HL-60/S4 treated with retinoic acid at 250 ng/mL for 4 days and 3 days (cell line): Measurements from ENCODE around the gene CENPT.
"Not testable (repeated sequence)": the region's sequence is repeated elsewhere in the genome, so short reads cannot be mapped to it uniquely, and the experiment has no call there.

Source experiments
- in situ Hi-C: fragments of 300-500 bp; cut with MboI; formaldehyde crosslinking; loops from 2 replicates; pipeline ENCODE4 v1.7.0; 2022; ENCODE audit warnings: low sequenced_read_pairs

CENPT gene

DNA sequence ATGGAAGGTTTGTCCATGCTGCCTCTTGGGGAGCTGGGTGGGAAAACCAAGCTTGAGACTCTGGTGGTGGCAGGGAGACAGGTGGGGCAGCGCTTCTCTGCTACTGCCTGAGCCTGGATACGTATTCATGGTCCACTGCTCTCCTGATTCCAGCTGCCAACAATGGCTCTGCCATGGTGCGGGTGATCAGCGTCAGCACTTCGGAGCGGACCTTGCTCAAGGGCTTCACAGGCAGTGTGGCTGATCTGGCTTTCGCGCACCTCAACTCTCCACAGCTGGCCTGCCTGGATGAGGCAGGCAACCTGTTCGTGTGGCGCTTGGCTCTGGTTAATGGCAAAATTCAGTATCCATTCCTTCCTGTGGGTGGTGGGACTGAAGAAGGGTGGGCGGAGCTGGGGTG lies 29.6 kb upstream of the CENPT start:
- in situ Hi-C loops: no loop called here

DNA sequence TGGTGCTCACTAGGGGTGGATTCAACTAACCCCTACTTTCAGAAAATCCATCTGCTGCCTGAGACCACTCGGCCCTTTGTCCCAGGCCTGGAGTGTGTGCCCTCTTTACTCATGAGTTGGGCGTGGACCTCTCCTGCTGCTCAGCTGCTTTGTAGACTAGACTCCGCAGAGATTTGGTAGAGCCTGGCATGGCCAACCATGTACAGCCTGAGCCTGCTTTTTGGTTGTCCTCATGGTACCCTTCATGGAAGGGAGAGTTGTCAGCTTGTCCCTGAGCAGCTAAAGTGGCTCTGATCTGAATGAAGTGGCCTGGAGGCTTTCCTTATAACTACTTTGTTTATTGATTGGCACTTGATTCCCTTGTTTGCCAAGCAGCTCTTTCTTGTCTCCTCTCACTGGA lies 26.9 kb upstream of the CENPT start:
- in situ Hi-C loops: no loop called here

DNA sequence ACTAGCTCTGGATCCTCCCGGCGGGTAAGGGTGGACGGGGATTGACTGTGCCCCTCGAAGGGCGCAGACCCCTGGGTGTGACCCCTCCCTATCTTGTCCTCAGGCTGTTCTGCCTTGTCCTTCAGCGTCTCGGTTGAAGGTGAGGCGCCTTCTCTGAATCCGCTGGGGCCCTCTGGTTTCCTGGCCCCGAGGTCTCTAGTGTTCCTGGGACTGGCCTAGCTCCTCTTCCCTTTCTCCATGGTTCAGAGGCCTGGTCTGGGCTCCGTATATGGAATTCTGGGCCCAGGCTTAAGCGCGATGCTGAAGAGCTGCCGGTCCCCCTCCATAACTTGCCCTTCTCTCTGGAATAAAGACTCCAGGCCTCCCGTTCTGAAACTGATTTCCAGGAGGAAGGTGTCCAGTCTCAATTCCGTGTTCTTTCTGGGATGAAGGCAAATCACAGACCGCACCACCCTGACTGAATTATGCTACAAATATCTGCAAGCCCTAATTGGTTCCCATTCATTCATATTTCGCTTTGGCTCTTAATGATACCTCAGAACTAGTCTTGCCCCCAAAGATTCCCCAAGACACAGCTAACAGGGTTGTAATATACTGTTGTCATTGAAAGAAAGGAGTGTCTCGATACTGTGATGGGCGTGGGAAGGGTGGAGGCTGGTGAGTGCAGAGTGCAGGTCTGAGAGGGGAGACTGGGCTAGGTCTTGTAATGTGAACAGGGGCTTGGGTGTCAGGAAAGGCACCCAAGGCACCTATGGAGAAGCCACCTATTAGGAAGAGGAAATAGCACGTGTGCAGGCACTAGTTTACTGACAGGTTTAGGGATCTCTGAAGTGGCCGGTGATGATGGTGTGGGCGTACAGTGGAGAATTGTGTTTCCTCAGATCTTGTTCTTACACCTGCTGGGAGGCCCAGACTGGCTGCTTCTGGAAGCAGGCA lies 26.2 kb upstream of the CENPT start:
- in situ Hi-C loops: no loop called here

DNA sequence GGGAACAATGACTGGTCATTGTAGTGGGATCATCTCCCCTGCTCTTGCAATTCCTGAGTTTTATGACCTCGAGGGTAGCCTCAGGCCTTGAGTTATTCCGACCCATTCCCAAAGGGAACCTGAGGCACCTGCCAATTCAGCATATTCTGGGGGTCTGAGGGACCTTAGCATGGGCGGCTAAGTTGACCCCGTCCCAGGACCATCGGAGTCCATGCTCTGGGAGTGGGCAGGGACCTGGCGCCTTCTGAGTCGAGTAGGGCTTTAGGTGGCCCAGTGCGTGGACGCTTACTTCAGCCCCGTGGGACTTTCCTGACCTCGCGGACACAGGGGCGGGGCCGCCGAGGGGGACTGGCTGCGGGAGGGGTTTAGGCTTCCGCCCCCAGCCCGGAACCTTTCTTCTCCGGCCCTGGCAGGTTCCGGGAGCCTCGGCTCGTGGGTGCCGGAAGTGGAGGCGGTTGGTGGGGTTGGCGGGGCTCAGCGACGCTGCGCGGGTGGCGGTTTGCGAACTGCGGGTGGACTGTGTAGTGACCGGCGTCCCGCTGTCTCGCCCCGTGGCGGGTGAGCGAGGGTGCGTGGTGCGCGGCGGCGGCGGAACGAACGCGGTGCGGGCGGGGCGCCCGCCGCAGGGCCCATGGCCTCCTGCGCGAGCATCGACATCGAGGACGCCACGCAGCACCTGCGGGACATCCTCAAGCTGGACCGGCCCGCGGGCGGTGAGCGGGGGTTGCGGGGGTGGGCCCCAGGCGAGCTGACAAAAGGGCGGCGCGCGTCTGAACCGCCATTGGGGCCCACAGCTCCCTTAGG lies 25.3 kb upstream of the CENPT start, which contains the start of gene EDC4:
Gene EDC4 (plus strand): TSS at position 422 of the 804 bp plus-strand sequence. CDS start 210 bp downstream, at position 632.
- in situ Hi-C loops: no loop called here

DNA sequence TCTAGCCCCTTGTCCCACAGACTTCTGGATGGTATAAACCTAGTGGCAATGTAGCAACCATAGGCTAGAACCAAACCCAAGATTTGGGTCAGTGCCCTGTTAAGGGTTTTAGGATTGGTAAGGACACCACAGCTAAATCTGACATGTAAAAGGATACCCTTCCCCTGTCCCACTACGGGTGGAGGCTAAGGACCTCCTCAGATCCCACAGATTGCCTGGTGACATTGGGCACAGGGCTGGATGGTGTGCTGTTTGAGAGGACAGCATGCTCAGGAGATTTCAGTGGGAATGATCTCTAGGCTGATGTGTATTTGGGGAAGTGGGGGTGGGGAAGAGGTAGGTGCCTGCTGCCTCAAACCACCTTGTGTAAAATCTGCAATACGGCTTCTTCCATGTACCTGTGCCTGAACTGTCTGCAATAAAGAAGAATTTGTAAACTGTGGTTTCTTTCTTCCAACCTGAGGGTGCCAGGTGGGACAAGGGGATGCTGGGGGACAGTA lies 24.7 kb upstream of the CENPT start:
- in situ Hi-C loops: no loop called here

DNA sequence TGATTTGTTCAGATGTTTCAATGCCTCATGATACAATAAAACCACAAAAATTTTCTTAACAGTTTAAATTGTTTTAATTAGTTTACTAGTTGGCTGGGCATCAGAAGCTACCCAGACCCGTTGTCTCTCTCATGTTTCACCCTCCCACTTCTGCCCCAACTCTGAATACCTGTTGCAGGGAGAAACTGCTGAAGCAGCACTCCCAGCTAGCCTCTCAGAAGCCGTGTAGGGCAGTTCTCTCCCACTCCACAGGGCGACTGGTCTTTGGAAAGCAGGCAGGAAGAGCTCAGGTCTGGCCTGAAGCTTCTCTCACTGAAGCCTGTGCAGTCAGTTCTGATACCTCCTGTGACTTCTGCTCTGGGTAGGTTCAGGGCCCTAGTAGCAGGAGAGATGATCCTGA lies 23.8 kb upstream of the CENPT start:
- in situ Hi-C loops: no loop called here

DNA sequence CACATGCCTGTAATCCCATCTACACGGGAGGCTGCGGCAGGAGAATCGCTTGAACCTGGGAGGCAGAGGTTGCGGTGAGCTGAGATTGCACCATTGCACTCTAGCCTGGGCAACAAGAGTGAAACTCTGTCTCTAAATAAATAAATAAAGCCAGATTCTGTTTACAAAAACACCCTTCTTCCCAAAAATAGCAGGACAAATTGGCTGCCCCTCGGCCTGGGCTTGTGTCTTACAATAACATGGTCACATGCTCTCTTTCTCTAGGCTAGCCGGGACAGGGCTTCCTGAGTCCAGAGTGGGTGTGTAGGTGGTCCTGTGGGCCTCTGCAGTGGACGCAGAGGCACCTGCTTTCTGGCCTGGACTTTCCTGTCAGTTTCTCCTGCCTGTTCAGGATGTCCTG lies 22.2 kb upstream of the CENPT start:
- in situ Hi-C loops: no loop called here

DNA sequence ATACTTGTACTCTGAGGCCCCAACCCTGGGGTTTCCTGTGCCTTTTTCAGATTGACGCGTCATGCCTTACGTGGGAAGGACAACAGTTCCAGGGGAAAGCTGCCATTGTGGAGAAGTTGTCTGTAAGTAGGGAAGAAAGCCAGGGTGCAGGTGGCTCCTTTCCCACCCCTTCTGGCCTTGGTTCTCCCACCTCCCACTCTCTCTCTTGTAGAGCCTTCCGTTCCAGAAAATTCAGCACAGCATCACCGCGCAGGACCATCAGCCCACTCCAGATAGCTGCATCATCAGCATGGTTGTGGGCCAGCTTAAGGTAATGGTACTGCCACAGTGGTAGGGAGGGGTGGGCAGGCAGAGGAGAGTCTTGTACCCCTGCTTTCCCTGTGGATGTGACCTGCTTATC lies 20.8 kb upstream of the CENPT start:
- in situ Hi-C loops: no loop called here

DNA sequence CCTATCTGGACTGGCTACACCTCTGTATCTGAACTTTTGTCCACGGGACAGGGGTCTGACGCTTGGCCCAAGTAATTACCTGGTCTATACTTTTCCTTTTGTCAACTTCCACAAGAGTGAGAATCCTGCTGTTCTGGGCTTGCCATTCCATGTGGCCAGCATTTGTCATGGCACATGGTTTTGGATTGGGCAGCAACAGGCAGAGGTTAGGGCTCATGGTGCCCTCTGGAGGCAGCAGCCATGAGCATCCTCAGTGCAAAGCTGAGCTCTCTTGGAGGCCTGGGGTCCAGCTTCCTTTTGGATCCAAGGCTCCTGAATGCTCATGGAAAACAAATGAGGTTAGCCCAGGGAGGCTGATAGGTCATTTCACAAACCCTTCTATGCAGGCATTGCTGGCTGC lies 17.8 kb upstream of the CENPT start:
- in situ Hi-C loops: no loop called here

DNA sequence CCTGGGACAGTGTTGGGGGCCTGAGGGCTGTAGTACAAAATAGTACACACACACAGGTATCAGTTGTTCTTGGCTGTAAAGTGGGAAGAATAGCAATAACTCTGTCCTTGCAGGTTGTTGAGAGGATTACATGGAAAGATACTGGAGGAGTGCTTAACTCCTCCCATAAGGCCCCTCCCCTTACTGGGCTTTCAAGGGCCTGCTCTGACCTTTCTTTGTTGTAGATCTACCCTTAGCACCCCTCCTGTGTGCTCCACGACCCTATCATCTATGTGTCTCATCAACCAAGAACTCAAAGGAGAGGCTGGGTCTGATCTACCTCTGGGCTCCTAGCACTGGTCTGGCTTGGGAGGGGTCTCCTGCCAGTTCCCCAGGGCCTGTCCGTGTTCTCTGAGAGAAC lies 17.1 kb upstream of the CENPT start:
- in situ Hi-C loops: no loop called here

DNA sequence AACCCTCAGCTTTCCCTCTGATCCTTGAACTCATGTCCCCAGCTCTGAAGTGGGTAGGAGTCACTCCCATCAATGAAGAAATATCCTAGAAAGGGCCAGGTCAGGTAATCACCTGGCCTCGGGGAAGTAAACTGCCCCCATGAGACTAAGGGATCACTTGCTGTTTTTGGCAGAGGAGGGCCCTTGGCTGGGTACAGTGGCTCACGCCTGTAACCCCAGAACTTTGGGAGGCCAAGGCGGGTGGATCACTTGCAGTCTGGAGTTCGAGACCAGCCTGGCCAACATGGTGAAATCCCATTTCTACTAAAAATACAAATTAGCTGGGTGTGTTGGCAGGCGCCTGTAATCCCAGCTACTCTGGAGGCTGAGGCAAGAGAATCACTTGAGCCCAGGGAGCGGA lies 16.6 kb upstream of the CENPT start:
- in situ Hi-C loops: not testable (repeated sequence)

DNA sequence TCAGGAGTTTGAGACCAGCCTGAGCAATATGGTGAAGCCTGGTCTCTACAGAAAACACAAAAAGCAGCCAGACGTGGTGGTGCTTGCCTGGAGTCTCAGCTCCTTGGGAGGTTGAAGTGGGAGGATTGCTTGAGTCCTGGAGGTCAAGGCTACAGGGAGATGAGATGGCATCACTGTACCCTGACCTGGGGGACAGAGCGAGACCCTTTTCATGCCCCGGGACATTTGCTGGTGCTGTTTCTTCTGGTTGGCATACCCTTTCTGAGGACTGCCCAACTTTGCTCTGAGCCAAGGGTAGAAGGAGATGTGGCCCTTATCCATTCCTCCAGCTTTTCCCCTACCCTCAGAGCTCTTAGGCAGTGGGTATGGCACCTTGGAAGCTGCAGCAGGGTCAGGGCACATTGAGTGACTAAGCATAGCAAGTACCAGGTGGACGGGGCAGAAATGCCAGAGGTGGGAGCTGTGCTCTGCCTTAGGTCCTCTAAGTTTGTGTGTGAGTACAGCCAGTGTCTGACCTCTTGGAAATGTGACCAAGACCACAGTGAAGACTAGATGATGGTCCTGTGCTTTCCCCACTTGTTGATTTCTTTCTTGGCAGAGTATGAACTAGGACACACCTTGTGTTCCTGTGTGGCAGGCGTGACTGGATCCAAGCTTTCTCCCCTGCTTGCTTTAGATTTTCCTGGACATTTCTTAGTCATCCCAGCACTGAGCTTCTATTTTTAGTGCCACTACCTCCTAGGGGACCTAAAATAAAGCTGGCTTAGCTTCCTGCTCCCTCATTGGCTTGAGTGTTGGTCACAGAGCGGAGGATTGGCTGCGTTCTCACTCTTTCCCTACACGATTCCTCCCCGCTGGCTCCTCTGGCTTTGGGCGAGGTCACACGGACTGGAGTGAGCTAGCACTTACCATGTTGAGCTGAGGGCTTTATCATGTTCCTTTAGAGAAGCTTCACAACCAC lies 15.4 kb upstream of the CENPT start:
- in situ Hi-C loops: no loop called here

DNA sequence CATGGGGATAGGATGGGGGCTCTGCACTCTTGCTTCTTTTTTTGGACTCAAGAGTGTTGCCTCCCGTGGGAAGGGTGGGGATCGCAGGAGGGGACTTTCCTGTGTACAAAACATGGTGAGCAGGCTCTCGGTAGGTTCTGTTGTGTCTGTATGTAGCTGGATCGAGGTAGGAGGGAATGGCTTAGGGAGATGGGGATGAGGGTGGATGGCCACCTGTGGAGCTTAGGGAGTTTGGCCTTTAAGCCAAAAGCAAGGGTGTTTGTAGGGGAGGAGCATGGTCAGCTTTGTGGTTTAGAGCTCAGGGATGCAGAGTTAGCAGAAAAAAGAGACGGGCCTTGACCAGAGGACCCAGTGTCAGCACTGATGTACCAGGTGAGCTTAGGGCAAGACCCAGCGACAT lies 14.4 kb upstream of the CENPT start:
- in situ Hi-C loops: no loop called here

DNA sequence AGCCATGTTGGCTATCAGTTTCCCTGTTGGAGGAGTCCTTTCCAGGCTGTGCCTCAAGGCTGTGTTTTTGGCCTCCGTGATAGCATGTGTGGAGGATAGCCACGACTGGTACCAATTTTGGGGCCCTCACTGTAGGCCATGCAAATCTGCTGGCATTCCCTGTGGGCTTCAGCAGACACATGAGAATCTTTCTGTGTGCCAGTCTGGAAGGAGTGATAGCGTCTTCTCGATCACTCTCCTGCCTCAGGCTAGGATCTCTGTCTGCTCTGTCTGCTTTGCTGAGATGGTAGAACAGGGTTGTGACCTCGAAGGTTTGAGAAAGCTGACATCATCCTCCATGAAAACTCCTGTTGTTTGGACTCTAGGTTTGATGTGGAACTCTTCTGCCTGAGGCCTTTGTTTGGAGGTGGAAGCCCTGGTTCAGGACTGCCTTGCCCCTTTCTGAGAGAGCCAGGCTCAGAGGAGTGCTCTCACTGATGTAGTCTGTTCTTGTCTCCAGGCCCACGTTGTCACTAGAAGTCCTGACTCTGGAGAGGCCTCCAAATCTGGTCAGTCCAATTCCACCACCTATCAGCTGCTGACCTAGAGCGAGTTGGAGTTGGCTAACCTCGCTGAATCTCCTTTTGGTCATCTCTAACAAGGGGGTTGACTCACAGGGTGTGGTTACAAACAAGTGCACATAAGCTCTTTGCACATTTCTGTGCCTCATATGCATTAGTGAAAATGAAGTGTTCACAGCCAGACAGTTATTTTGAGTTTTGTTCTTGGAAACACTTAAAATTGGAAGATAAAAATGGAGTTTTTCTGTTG lies 13.3 kb upstream of the CENPT start:
- in situ Hi-C loops: no loop called here

DNA sequence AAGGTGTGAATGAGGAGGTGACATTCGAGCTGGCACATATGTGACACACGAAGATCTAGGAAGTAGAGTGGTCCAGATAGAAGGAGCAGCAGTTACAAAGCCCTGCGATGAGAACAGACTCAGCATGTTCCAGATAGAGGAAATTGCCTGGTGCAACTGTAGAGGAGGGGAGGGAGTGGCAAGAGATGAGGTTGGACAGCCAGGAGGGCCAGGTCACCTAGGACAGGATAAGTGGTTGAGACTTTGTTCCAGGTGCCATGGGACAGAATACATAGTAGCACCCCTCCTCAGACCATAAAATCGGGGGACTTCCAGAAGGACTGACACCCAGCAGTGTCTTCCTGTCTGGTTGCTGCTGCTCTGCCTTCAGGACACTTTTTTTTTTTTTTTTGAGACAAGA lies 11.0 kb upstream of the CENPT start:
- in situ Hi-C loops: no loop called here

DNA sequence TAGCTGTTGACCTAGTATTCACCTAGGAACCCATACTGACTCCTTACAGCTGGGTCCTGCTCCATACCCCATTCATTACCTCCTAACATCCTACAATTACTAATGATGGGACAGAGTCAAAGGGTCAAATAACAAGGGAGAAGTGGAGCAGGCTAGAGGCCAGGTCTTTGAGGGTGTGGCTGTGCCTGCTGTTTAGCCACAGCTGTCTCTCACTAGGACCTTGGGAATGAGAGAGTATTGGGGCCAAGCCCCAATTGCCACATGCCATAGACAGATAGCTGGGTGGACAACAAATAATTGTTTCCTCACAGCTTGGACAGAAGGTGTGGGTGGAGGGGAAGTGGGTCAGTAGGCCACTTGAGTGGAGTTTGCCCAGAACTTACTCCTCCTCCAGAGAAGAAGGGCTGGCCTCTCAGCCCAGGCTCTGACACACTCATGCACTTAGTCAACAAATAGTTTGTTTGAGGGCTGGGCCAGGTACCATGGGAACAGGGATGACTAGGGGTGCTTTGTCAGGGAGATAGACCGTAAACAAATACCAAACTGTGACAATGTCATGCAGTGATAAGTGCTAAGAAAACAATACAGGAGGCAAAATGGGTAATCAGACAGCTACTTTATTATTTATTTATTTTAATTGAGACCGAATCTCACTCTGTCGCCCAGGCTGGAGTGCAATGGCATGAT lies 10.2 kb upstream of the CENPT start:
- in situ Hi-C loops: no loop called here

DNA sequence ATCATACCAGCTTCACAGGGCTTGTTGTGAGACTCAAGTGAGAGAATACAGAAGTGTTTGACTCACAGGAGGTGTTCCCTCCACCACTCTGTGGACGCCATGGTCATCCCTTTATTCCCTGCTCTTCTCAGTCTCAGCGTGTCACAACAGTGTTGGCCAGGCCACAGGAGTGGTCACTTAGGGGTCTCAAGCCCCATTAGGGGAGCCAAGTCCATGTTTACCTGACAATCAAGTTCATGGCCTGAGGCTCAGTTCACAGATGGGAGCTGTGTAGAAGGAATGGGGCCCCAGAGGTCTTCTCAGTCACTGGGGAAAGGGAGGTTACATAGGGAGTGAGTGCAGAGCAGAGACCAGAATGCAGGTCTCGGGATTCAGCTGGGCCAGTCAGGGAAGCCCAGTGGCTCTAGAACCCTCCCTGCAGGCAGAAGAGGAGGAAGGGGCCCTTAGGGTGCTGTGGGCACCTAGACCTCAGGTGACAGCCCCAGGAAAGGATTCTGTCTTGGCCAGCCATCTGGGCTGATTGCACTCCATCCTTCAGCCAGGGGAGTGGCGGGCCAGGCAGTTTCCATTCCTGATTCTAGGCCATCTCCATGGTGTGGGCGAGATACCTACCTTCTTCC lies 9.5 kb upstream of the CENPT start:
- in situ Hi-C loops: no loop called here

DNA sequence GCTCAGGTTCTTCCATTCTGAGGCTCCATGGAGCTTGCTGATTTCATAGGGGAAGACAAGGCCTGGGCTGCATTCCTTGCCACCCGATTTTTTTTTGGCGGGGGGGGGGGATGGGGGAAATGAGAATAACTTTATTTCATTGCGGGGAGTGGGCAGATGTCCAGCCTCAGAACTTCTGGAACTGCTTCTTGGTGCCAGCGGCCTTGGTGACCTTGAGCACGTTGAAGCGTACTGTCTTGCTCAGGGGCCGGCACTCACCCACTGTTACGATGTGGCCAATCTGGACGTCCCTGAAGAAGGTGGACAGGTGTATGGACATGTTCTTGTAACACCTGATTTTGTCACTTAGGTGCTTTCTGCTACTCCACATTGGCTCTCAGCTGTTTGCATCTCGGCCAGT lies 8.3 kb upstream of the CENPT start:
- in situ Hi-C loops: no loop called here

DNA sequence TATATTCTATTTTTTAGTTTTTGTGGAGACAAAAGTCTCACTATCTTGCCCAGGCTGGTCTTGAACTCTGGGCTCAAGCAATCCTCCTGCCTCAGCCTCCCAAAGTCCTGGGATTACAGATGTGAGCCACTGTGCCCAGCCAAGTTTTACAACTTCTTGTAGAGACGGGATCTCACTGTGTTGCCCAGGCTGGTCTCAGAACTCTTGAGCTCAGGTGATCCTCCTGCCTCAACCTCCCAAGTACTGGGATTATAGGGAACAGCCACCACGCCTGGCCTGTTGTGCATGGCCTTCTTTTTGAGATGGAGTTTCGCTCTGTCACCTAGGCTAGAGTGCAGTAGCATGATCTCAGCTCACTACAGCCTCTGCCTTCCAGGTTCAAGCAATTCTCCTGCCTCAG lies 6.2 kb upstream of the CENPT start:
- in situ Hi-C loops: no loop called here
